Inferior parietal cortex (tissue), 1 donor: ENCODE results near the gene PLA2G4A.
A peak's percentile ranks its signal among the peaks of the same experiment; 100 is the strongest.

Experiments
- DNase-seq: peaks from one replicate; pipeline ENCODE4 v3.0.0-alpha.2; 2016; ENCODE audit errors: extremely low spot score

PLA2G4A gene

GRCh38 chr1:186834399-186834958 lies 5.7 kb downstream of the PLA2G4A start:
- no peak for DNase-seq

GRCh38 chr1:186835448-186835847 lies 6.7 kb downstream of the PLA2G4A start:
- DNase-seq, result no peak

- no peak for DNase-seq
These were observed 9.1 kb downstream of the PLA2G4A start for GRCh38 chr1:186837806-186838205.

- no peak for DNase-seq
These were observed 9.8 kb downstream of the PLA2G4A start for GRCh38 chr1:186838380-186839040.

- no peak for DNase-seq
These were observed 10.3 kb downstream of the PLA2G4A start for GRCh38 chr1:186839041-186839400.

GRCh38 chr1:186841599-186841998 lies 12.8 kb downstream of the PLA2G4A start:
- no peak for DNase-seq

GRCh38 chr1:186842547-186842946 lies 13.8 kb downstream of the PLA2G4A start:
- DNase-seq, result no peak

- DNase-seq, result no peak
These were observed 14.5 kb downstream of the PLA2G4A start for GRCh38 chr1:186843226-186843625.

GRCh38 chr1:186843931-186844330 lies 15.2 kb downstream of the PLA2G4A start:
- no peak for DNase-seq

- DNase-seq, result peak; percentile 42
These were observed 16.9 kb downstream of the PLA2G4A start for GRCh38 chr1:186845576-186846210.

GRCh38 chr1:186848509-186849130 lies 19.9 kb downstream of the PLA2G4A start:
- no peak for DNase-seq

- no peak for DNase-seq
These were observed 20.5 kb downstream of the PLA2G4A start for GRCh38 chr1:186849271-186849671.

GRCh38 chr1:186849826-186850225 lies 21.1 kb downstream of the PLA2G4A start:
- DNase-seq, result no peak

- DNase-seq, result no peak
These were observed 25.4 kb downstream of the PLA2G4A start for GRCh38 chr1:186854102-186854501.

GRCh38 chr1:186858923-186859322 lies 30.2 kb downstream of the PLA2G4A start:
- DNase-seq, result peak; percentile 24

- DNase-seq, result no peak
These were observed 31.2 kb downstream of the PLA2G4A start for GRCh38 chr1:186859995-186860394.

GRCh38 chr1:186864296-186864695 lies 35.5 kb downstream of the PLA2G4A start:
- no peak for DNase-seq

GRCh38 chr1:186865253-186865652 lies 36.5 kb downstream of the PLA2G4A start:
- no peak for DNase-seq

GRCh38 chr1:186865857-186866256 lies 37.1 kb downstream of the PLA2G4A start:
- no peak for DNase-seq

GRCh38 chr1:186869526-186870228 lies 40.9 kb downstream of the PLA2G4A start:
- no peak for DNase-seq

- no peak for DNase-seq
These were observed 43.0 kb downstream of the PLA2G4A start for GRCh38 chr1:186871784-186872183.

- no peak for DNase-seq
These were observed 43.5 kb downstream of the PLA2G4A start for GRCh38 chr1:186872291-186872690.
